Mammary epithelial cell (primary cell): Measurements from ENCODE around the gene SIX2.

Experiments used
- EZH2 ChIP-seq: IDR thresholded peaks from 2 replicates; pipeline ENCODE4 v1.6.1; 2012; ENCODE audit warnings: low read length, inconsistent platforms, borderline replicate concordance
- TF ChIP-seq, protein P1 (sequence below), 2 donors: IDR thresholded peaks in 1 of 2; conservative IDR thresholded peaks in 1 of 2; 2 replicates each; pipeline ENCODE4 v1.5.1; 2011 to 2012; ENCODE audit warnings: inconsistent platforms in 2 of 2, low read length in 2 of 2, mild to moderate bottlenecking in 2 of 2, control low read depth in 1 of 2, low read depth in 1 of 2; ENCODE audit not compliant: insufficient read depth in 1 of 2; ENCODE audit errors: extremely low read depth in 1 of 2

DNA sequence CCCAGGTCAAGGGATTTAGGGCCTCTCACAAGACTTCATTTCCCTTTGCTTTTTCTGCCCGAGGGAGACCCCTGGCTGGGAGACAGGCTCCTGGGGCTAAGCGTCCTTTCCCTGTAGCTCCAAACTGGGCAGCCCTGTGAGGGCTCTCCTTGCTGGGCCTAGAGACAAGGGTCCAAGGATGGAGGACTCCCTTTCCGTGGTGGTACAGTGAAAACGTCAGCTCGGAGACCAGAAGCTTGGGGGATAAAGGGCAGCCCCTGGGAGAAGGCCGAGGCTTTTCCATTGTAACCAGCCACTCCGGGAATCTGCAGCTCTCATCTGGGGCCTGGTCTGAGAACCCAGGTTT, 2.3 kb downstream of the SIX2 start:
- TF ChIP-seq, protein P1, sequence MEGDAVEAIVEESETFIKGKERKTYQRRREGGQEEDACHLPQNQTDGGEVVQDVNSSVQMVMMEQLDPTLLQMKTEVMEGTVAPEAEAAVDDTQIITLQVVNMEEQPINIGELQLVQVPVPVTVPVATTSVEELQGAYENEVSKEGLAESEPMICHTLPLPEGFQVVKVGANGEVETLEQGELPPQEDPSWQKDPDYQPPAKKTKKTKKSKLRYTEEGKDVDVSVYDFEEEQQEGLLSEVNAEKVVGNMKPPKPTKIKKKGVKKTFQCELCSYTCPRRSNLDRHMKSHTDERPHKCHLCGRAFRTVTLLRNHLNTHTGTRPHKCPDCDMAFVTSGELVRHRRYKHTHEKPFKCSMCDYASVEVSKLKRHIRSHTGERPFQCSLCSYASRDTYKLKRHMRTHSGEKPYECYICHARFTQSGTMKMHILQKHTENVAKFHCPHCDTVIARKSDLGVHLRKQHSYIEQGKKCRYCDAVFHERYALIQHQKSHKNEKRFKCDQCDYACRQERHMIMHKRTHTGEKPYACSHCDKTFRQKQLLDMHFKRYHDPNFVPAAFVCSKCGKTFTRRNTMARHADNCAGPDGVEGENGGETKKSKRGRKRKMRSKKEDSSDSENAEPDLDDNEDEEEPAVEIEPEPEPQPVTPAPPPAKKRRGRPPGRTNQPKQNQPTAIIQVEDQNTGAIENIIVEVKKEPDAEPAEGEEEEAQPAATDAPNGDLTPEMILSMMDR (conservative IDR thresholded peaks at IDR 0.05 in 1 of 2, IDR thresholded peaks at IDR 0.05 in 1 of 2; ENCODE audit: extremely low read depth in 1 of 2, insufficient read depth in 1 of 2, low read depth in 1 of 2, low read length in 2 of 2) = no peak
- TF ChIP-seq EZH2 = no peak
